Natural killer cell treated with Interleukin-12 subunit alpha and Interleukin-12 subunit beta and Interleukin-15 and Interleukin-18, amount 100 ng/mL, for 72 hours (primary cell): Measurements from ENCODE around the gene PDE9A. TPM values are rescaled to one million over a fixed set of nuclear protein-coding genes. Genes with fewer than 3 reads are reported as not detected.
A peak's percentile ranks its signal among the peaks of the same experiment; 100 is the strongest.

ENCODE experiments used
- ATAC-seq, 2 donors: fragments of 150-1000 bp; cut with Tn5 transposase in 1 of 2; sonication (Bioruptor Pico), chemical (Tn5 transposase) in 1 of 2; 2 replicates each; pipeline ENCODE4 v1.10.0; 2021
- DNase-seq: peaks from one replicate; pipeline ENCODE4 v3.0.0; 2022; ENCODE audit warnings: low spot score
- H3K27ac Mint-ChIP-seq, 2 donors: 1 replicate in 1 of 2; 2 replicates in 1 of 2; pipeline ENCODE4 v1.8.0; 2022; ENCODE audit warnings: mixed read lengths in 2 of 2, mild to moderate bottlenecking in 1 of 2, moderate library complexity in 1 of 2
- H3K27me3 Mint-ChIP-seq, 2 donors: 1 replicate in 1 of 2; 2 replicates in 1 of 2; pipeline ENCODE4 v1.8.0; 2022; ENCODE audit warnings: mixed read lengths in 2 of 2
- H3K36me3 Mint-ChIP-seq: one replicate; pipeline ENCODE4 v1.8.0; 2022; ENCODE audit warnings: mixed read lengths
- H3K4me1 Mint-ChIP-seq, 2 donors: 1 replicate in 1 of 2; 2 replicates in 1 of 2; pipeline ENCODE4 v1.8.0; 2022; ENCODE audit warnings: low read depth in 2 of 2, mixed read lengths in 2 of 2, mild to moderate bottlenecking in 1 of 2
- H3K4me3 Mint-ChIP-seq: one replicate; pipeline ENCODE4 v1.8.0; 2022; ENCODE audit warnings: mixed read lengths
- H3K9me3 Mint-ChIP-seq: 2 replicates; pipeline ENCODE4 v1.8.0; 2022; ENCODE audit warnings: mixed read lengths
- total RNA-seq, 2 donors: library from RNA; stranded (reverse); gene quantifications; one replicate each; pipeline ENCODE4 v1.2.3, GENCODE V29; 2022

The PDE9A gene
- total RNA-seq, 2 donors from 2014 or later: 1.4 to 2.2 TPM

DNA sequence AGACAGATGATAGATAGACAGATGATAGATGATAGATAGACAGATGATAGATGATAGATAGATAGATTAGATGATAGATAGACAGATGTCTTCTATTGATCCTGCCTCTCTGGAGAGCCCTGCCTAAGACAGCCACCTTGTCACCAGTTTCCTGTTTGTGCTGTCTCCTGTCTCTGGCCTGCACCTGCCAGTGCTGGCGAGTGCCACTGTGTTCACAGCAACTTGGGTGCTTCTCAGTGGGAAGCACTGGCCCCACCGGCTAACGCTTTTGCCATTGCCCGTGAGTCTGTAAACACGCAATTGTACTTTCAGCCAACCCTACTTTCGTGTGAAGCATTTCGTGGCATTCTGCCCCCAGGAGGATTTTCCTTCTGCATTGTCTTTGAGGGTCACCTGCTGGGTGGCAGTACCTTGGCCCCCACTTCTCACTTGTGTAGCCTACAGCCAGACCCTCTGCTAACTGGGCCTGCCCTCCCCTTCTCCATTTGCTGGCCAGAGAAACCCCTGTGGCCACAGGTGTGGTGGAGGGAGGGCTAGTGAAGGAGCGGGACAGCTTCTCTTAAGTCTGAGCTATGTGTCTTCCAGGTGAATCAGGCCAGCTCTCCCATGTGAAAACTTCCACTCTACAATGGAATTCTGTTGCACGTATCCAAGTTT lies 23.4 kb upstream of the PDE9A start:
- no peaks in the 10 kb centered on the region for H3K4me1 Mint-ChIP-seq
- H3K27me3 Mint-ChIP-seq: no peaks in the 10 kb centered on the region
- no peak for DNase-seq
- H3K27ac Mint-ChIP-seq: no peak overlapping the region
- no peak for ATAC-seq
- no peaks in the 10 kb centered on the region for H3K36me3 Mint-ChIP-seq
- H3K4me3 Mint-ChIP-seq: no peak overlapping the region
- H3K9me3 Mint-ChIP-seq: no peaks in the 10 kb centered on the region

DNA sequence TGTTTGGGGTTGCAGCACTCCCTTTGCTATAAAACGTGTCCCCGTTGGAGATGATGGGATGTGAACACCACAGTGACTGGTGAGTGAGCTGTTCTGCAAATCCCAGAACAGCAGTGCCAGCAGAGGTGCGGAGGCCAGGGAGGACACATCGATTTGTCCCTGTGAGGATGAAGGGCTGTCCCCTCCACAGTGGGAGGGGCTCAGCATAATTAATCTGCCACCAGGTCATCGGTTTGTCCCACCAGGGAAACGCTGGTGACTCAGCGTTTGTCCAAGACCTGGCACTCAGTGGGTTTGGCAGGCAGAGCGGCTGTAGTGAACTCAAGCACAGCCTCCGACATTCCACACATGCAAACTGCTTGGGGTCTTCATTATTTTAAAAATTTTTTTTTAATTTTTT lies 22.8 kb upstream of the PDE9A start:
- no peak for ATAC-seq
- Mint-ChIP-seq H3K4me3 (no peak overlapping the region), H3K4me1 (no peaks in the 10 kb centered on the region), H3K9me3 (no peaks in the 10 kb centered on the region), H3K36me3 (no peaks in the 10 kb centered on the region), H3K27me3 (no peaks in the 10 kb centered on the region), H3K27ac (no peak overlapping the region)
- DNase-seq: no peak

DNA sequence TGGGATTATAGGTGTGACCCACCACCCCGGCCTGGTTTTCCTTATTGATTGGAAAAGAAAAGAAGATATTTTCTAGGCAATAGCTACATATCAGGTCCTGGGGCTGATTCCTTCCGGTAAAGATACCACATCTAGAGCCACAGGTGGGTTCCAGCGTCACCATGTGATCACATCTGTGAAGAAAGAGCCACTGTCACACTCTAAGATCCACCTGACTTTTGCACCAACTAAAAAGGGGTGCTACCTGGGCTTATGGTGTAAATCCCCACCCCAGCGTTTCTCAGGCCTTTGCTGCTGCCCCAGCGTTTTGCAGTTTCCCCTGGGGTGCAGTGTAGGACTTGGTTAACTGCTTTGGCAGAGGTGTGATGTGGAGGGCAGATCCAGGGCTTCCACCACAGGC lies 22.3 kb upstream of the PDE9A start:
- Mint-ChIP-seq H3K27me3 (no peaks in the 10 kb centered on the region), H3K4me3 (no peak overlapping the region), H3K4me1 (no peaks in the 10 kb centered on the region), H3K27ac (no peak overlapping the region), H3K36me3 (no peaks in the 10 kb centered on the region), H3K9me3 (no peaks in the 10 kb centered on the region)
- ATAC-seq (no peak), DNase-seq (no peak)

DNA sequence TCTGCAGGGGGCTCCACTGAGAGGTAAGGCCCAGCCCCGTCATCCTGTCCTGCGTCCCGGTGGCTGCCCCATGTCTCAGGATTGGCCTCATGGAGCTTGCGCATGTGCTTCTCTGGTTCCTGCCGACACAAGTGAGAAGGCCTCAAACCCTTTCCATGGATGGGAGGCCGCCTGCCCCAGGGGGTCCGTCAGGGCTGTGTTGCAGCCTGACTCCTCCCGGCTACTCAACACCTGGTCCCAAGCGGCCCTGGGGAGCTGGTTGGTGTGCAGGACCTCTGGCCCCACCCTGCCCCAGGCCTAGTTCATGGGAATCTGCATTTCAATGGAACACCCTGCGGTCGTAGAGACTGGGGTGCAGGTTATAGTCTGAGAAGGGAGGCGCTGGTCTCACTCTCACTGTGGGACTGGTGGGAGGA lies 21.1 kb upstream of the PDE9A start:
- Mint-ChIP-seq H3K4me3 (no peak overlapping the region), H3K4me1 (no peaks in the 10 kb centered on the region), H3K27me3 (no peaks in the 10 kb centered on the region), H3K9me3 (no peaks in the 10 kb centered on the region), H3K27ac (no peak overlapping the region), H3K36me3 (no peaks in the 10 kb centered on the region)
- DNase-seq (no peak), ATAC-seq (peak; percentile 26 to 56)

DNA sequence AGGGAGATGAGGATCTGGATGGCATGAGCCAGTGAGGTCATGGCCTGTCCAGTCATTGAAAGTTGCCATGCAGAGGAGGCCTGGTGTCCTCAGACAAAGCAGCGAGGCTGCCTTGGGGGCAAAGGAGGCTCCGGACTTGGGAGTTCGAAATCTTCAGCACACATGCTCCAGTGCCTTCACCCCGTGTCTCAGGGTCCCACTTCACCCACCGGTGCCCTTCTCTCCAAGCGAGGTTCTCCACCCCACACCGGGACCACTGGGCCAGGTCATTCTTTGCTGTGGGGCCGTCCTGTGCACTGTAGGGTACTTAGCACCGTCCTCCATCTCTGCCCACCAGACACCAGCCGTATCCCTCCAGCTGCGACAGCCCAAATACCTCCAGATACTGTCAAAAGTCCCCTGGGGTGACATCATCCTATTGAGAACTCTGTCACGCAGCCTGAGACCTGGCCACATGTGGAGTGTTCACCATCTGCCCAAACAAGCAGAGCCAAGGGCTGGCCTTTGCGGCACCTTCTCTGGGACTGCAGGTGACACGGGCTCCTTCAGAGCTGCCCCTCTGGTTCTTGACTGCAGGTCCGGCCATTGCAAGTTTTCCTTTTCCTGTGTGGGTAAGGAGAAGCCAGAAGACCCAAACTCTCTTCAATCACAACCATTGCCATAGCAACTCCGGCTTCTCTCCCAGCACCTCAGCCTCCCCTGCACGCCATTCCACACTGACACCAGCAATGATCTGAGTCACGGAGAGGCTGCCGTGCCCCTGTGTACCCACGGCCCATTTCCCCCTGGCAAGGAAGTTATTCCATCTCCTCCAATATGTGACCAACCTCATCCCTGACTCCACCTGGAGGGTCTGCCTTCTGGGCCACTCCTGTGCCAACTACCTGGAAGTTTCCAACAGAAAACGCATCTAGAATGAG lies 20.4 kb upstream of the PDE9A start:
- peak; percentile 31 to 33 for ATAC-seq
- Mint-ChIP-seq H3K27me3 (no peaks in the 10 kb centered on the region), H3K27ac (no peak overlapping the region), H3K9me3 (no peaks in the 10 kb centered on the region), H3K4me3 (no peak overlapping the region), H3K4me1 (no peaks in the 10 kb centered on the region), H3K36me3 (no peaks in the 10 kb centered on the region)
- DNase-seq: no peak

DNA sequence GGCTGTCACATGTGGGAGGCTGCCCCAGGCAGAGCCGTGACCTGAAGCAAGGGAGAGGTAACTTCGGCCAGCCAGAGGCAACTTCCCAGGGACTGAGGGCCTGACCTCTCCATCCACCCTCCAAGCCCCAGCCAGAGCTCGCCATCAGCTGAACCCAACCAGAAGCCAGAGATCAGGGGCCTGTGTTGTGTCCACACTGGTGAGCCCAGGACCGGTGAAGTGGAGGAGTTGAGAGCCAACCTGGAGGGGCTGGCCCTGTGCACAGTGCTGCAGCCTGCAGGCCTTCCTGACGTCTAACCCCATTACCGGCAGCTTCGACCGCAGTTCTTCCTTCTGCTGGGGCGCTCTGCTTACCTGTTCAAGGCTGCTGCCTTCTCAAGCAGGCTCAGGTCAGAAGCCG lies 19.6 kb upstream of the PDE9A start:
- no peaks in the 10 kb centered on the region for H3K9me3 Mint-ChIP-seq
- H3K4me3 Mint-ChIP-seq: no peak overlapping the region
- no peaks in the 10 kb centered on the region for H3K27me3 Mint-ChIP-seq
- ATAC-seq: no peak
- DNase-seq: no peak
- H3K36me3 Mint-ChIP-seq: no peaks in the 10 kb centered on the region
- no peaks in the 10 kb centered on the region for H3K4me1 Mint-ChIP-seq
- H3K27ac Mint-ChIP-seq: no peak overlapping the region

DNA sequence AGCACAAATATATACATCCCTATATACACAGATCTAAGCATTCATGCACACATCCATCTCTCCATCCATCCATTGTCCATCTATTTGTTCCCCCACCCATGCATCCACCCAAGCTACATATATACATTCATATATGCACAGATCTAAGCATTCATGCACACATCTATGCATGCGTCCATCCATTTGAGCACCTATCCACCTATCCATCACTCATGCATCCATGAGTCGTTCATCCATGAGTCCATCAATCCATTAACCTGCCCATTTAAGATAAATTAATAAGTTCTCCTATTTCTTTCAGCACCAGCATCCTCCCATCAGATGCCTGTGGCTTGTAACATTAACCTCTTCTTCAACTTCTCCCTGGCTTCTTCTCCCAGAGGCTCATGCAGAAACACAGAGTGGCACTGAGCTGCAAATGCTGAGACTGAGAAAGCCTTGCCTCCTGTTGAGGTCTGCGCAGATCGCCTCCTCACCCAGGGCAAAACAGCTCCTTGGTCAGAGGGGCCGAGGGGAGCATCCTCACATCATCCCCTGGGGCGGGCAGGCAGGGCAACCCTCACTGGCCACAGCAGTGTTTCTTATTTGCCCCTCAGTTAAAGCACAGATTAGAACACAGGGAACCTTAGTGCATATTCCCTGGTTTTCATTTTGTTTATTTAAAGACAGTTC lies 17.4 kb upstream of the PDE9A start:
- Mint-ChIP-seq H3K36me3 (no peaks in the 10 kb centered on the region), H3K9me3 (no peaks in the 10 kb centered on the region), H3K4me1 (no peaks in the 10 kb centered on the region), H3K27me3 (no peaks in the 10 kb centered on the region), H3K4me3 (no peak overlapping the region), H3K27ac (no peak overlapping the region)
- no peak for DNase-seq
- no peak for ATAC-seq

DNA sequence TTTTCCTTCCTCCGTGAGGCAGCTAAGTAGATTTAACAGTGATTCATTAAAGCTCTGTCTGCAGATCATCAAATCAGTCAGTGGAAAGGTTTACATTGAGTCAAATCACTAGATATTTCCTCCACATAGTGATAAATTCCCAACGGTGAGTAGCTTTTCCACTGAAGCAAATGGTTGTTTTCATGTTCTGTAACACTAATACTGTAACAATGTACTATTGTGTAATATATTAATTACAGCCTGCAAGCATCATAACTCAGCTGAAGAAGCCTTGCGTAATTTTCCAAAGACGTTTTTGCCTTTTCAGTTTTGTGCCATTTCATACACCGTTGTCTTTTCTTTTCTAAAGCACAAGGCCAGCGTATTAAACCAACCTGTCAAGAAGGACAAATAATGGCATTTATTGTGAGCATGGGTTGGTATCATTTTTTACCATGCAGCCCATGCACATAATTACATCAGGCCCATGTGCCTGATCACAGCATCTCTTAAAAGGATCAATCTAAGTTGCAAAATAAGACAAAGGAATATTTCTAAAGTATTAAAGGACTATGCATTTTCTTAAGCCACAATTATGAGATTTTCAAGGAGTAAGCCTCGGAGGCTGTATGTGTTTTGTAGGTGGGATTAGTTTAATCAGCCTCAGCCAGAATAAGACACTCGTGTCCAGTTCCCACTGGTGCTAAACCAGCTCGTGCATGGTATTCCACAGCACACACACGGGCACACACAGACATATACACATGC lies 16.7 kb upstream of the PDE9A start:
- peaks cover 0 to 4% of the 10 kb centered on the region in 2 donors for H3K27me3 Mint-ChIP-seq

DNA sequence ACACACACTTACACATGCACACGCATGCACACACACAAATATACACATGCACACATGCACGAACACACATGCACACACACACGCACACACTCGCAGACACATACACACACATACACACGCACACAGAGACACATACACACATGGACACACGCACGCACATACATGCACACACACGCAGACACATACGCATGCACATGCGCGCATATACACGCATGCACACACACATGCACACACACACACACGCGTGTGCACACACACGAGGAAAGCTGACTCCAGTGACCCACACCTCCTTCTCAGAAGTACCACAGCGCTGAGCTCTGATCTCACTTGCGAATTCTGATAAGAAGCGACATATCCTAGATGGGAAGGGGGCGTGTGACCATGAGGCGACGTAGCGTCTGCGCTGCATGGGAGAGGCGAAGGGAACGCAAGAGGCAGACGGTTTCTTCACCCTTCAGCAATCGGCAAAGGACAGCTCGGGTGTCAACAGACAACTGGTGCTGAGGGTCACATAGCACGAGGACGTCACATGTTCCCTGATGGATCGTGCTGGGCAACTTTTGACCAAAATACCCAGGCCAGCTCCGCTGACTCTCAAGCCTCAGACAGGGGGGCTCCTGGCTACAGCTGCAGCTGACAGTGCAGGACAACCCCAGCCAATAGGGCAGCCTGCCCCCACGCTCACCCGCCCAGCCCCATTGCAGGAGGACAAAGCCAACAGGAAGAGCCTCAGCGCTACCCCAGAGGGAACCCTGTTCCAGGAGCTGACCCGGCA lies 16.0 kb upstream of the PDE9A start:
- H3K27me3 Mint-ChIP-seq: peaks cover 4 to 12% of the 10 kb centered on the region in 2 donors
- no peaks in the 10 kb centered on the region for H3K4me1 Mint-ChIP-seq
- DNase-seq: no peak
- H3K4me3 Mint-ChIP-seq: no peak overlapping the region
- H3K9me3 Mint-ChIP-seq: no peaks in the 10 kb centered on the region
- no peak overlapping the region for H3K27ac Mint-ChIP-seq
- H3K36me3 Mint-ChIP-seq: no peaks in the 10 kb centered on the region
- no peak for ATAC-seq

More for the DNA sequence above, 16.7 kb upstream of the PDE9A start:
- DNase-seq (no peak), ATAC-seq (no peak)
- Mint-ChIP-seq H3K36me3 (no peaks in the 10 kb centered on the region), H3K4me1 (no peaks in the 10 kb centered on the region), H3K9me3 (no peaks in the 10 kb centered on the region), H3K27ac (no peak overlapping the region), H3K4me3 (no peak overlapping the region)

DNA sequence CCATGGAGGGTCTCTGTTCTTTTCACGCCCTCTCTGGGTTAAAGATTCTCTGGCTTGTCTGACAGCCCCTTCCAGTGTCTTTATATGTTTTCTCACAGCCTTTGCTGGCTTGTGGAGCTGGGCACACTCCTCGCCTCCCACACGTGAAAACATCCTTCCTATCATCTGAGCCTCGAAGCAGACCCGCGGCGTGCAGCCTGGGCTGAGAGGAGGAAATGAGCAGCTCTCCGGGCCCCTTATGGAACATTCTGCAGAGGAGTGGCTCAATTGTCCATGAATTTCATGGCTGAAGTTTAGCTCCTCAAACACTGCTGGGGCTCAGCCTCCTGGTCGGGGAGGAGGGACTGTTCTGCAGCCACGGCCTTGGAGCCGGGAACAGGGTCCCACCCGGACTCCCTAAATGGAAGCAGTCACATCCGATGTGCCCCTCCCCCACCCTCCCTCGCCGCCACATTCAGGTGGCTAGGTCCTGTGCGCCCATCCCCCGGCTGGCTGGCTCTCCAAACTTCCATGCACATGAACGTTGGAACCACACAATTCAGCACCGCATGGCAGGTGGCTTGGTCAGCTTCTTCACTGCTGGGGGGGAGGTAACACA lies 15.1 kb upstream of the PDE9A start:
- Mint-ChIP-seq H3K36me3 (no peaks in the 10 kb centered on the region), H3K9me3 (no peaks in the 10 kb centered on the region), H3K4me3 (no peak overlapping the region), H3K4me1 (no peaks in the 10 kb centered on the region), H3K27ac (no peak overlapping the region), H3K27me3 (peaks cover 7 to 17% of the 10 kb centered on the region in 2 donors)
- ATAC-seq: no peak
- DNase-seq: no peak

DNA sequence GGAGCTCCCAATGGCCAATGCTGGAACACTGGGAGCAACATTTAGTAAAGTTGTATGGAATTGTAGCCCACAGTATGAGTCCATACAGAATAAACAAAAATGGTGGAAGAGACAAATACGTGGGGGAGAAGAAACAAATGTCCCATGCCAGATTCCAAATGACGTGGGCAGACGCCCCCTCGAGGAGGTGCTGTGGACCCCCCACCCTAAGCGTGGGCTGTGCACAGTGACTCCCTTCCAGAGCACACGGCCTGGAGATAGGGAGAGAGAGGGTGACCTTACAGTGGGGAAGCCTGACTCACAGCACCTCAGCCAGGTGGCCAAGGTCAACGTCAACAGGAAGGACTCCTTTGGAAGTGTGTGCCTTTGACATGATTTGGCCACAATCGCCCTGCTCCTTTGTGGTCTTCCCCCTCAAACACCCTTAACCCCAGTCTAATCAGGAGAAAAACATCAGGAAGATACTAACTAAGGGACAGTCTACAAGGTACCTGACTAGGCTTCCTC lies 13.7 kb upstream of the PDE9A start:
- H3K27me3 Mint-ChIP-seq: peaks cover 7 to 17% of the 10 kb centered on the region in 2 donors
- no peaks in the 10 kb centered on the region for H3K36me3 Mint-ChIP-seq
- DNase-seq (no peak), ATAC-seq (no peak)
- no peak overlapping the region for H3K4me3 Mint-ChIP-seq
- no peaks in the 10 kb centered on the region for H3K9me3 Mint-ChIP-seq
- H3K27ac Mint-ChIP-seq: no peak overlapping the region
- no peaks in the 10 kb centered on the region for H3K4me1 Mint-ChIP-seq

DNA sequence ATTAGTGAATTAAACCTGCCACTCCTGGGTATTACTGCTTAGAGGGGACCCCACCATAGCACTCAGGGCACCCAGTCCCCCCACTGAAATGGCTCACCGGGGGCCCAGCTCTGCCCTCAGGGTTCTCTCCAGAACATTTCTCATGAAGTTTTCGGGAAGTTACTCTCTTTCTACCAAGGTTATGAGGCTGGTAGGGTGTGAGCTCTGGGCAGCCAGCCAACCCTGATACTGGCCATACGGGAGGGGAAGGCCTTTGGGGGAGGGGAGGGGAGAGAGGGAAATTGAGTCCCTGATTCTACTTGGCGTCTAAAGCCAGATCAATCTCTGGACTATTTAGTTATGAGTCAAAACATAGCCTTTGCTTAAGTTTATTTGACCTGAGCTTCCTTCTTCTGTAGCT lies 12.9 kb upstream of the PDE9A start:
- no peak for DNase-seq
- H3K9me3 Mint-ChIP-seq: no peaks in the 10 kb centered on the region
- H3K27ac Mint-ChIP-seq: no peak overlapping the region
- ATAC-seq: no peak
- H3K4me1 Mint-ChIP-seq: no peaks in the 10 kb centered on the region
- no peaks in the 10 kb centered on the region for H3K36me3 Mint-ChIP-seq
- H3K4me3 Mint-ChIP-seq: no peak overlapping the region
- H3K27me3 Mint-ChIP-seq: peaks cover 7 to 17% of the 10 kb centered on the region in 2 donors
